ENCODE measurements around the gene HIGD2A. TPM values are rescaled to one million over a fixed set of nuclear protein-coding genes. Genes with fewer than 3 reads are reported as not detected.
A peak's percentile ranks its signal among the peaks of the same experiment; 100 is the strongest.

Gene HIGD2A
- total and polyA plus RNA-seq, 2 of the 13 experiments (the other 11 are each of a cell fraction or from before 2014, with no cell fraction given), result 89.2 to 146 TPM

GRCh38 chr5:176388003-176388443 is 528 bp upstream of the HIGD2A start (continued):
- TF ChIP-seq MXD1 (CRISPR knock-in tag; IDR thresholded peaks at IDR 0.05) (no peak), ZNF670 (CRISPR knock-in tag; IDR thresholded peaks at IDR 0.05; ENCODE audit: borderline replicate concordance) (no peak), ZFP1 (CRISPR knock-in tag; IDR thresholded peaks at IDR 0.05) (no peak), LBX2 (CRISPR knock-in tag; IDR thresholded peaks at IDR 0.05; ENCODE audit: borderline replicate concordance) (no peak), HNRNPH1 (optimal IDR thresholded peaks at IDR 0.05; ENCODE audit: low read depth, low read length) (no peak), TRIM22 (IDR thresholded peaks at IDR 0.05) (no peak), ATM (IDR thresholded peaks at IDR 0.05; ENCODE audit: borderline replicate concordance) (no peak), ZNF746 (CRISPR knock-in tag; IDR thresholded peaks at IDR 0.05) (no peak), ZBTB38 (CRISPR knock-in tag; IDR thresholded peaks at IDR 0.05) (no peak), PTBP1 (IDR thresholded peaks at IDR 0.05; ENCODE audit: low read depth, low read length, poor library complexity, severe bottlenecking) (no peak), ZNF235 (CRISPR knock-in tag; IDR thresholded peaks at IDR 0.05; ENCODE audit: borderline replicate concordance) (peak; percentile 21; the same call in 1 of the 2 replicates), NFYC (CRISPR knock-in tag; IDR thresholded peaks at IDR 0.05) (no peak), MLX (CRISPR knock-in tag; IDR thresholded peaks at IDR 0.05) (no peak), JUN (CRISPR knock-in tag; IDR thresholded peaks at IDR 0.05) (no peak), WIZ (CRISPR knock-in tag; IDR thresholded peaks at IDR 0.05) (no peak), ATF6 (CRISPR knock-in tag; conservative IDR thresholded peaks at IDR 0.05) (no peak), TBP (CRISPR knock-in tag; IDR thresholded peaks at IDR 0.05) (no peak), ARID2 (CRISPR knock-in tag; IDR thresholded peaks at IDR 0.05; ENCODE audit: borderline replicate concordance) (peak; percentile 82; the same call in 1 of the 2 replicates), ZNF619 (CRISPR knock-in tag; IDR thresholded peaks at IDR 0.05) (no peak), ZNF414 (CRISPR knock-in tag; IDR thresholded peaks at IDR 0.05) (no peak), ZMAT3 (CRISPR knock-in tag; conservative IDR thresholded peaks at IDR 0.05) (no peak), SP5 (CRISPR knock-in tag; IDR thresholded peaks at IDR 0.05; ENCODE audit: borderline replicate concordance, low read depth) (no peak), ZNF891 (CRISPR knock-in tag; IDR thresholded peaks at IDR 0.05) (no peak), ZBTB7B (CRISPR knock-in tag; IDR thresholded peaks at IDR 0.05) (no peak; the same call in 1 of the 2 replicates), KMT2A (CRISPR knock-in tag; IDR thresholded peaks at IDR 0.05) (peak; percentile 9; the same call in 1 of the 2 replicates), ZNF782 (CRISPR knock-in tag; IDR thresholded peaks at IDR 0.05; ENCODE audit: borderline replicate concordance) (peak; percentile 92; the same call in 1 of the 2 replicates), SMYD3 (CRISPR knock-in tag; IDR thresholded peaks at IDR 0.05) (no peak; the same call in 1 of the 2 replicates), ZNF33B (CRISPR knock-in tag; IDR thresholded peaks at IDR 0.05) (no peak)

Data from HepG2 (cell line).